WTC11 (cell line): Measurements from ENCODE around the gene BBS12.

ENCODE experiments used
- ATF2 ChIP-seq: sonication (generic); formaldehyde crosslinking; IDR thresholded peaks from 2 replicates; pipeline ENCODE4 v1.8.1; 2022; ENCODE audit warnings: low read depth, missing genetic modification reagents, borderline replicate concordance
- ATF3 ChIP-seq: sonication (generic); formaldehyde crosslinking; conservative IDR thresholded peaks from 2 replicates; pipeline ENCODE4 v1.8.1; 2022; ENCODE audit warnings: mild to moderate bottlenecking, missing genetic modification reagents
- CTCF ChIP-seq: fragments of 200-600 bp; IDR thresholded peaks from 2 replicates; pipeline ENCODE4 v1.8.0; 2022; ENCODE audit warnings: antibody characterized with exemption
- MAX ChIP-seq: sonication (generic); formaldehyde crosslinking; IDR thresholded peaks from 2 replicates; pipeline ENCODE4 v1.8.0; 2022; ENCODE audit warnings: mild to moderate bottlenecking, missing genetic modification reagents
- NR2C2 ChIP-seq: sonication (generic); formaldehyde crosslinking; IDR thresholded peaks from 2 replicates; pipeline ENCODE4 v1.8.0; 2022; ENCODE audit warnings: mild to moderate bottlenecking, missing genetic modification reagents
- SMAD4 ChIP-seq: sonication (generic); formaldehyde crosslinking; IDR thresholded peaks from 2 replicates; pipeline ENCODE4 v1.8.0; 2022; ENCODE audit warnings: mild to moderate bottlenecking, missing genetic modification reagents
- USF2 ChIP-seq: sonication (generic); formaldehyde crosslinking; IDR thresholded peaks from 2 replicates; pipeline ENCODE4 v1.8.1; 2023; ENCODE audit warnings: mild to moderate bottlenecking, missing genetic modification reagents, moderate library complexity
- TF ChIP-seq, protein P1 (sequence below): sonication (generic); formaldehyde crosslinking; IDR thresholded peaks from 2 replicates; pipeline ENCODE4 v1.8.0; 2023; ENCODE audit warnings: missing genetic modification reagents
- TF ChIP-seq, protein P2 (sequence below): sonication (generic); formaldehyde crosslinking; IDR thresholded peaks from 2 replicates; pipeline ENCODE4 v1.8.0; 2022; ENCODE audit warnings: mild to moderate bottlenecking, missing genetic modification reagents

DNA sequence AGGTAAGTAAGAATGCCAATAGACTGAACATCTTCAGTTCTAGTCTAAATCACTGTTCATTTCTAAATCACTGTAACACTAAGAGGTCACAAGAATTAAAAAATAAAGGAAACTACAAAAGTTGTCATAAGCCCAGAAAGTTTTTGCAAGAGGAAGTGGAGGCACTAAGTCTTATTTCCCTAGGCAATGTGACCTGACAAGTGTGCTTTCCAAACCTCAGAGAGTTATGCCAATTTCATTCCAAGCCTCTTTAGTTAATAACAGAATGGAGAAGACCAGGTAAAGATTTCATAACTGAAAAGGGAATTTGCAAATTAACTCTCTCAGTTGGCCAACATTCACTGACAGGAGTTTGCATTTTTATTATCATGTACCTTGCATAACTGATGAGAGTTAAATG is 40.5 kb downstream of the BBS12 start:
- TF ChIP-seq CTCF (no peak), ATF2 (CRISPR knock-in tag) (no peak), SMAD4 (CRISPR knock-in tag) (no peak), ATF3 (CRISPR knock-in tag) (no peak), MAX (no peak), NR2C2 (CRISPR knock-in tag) (no peak), USF2 (CRISPR knock-in tag) (no peak)
- TF ChIP-seq, protein P1, sequence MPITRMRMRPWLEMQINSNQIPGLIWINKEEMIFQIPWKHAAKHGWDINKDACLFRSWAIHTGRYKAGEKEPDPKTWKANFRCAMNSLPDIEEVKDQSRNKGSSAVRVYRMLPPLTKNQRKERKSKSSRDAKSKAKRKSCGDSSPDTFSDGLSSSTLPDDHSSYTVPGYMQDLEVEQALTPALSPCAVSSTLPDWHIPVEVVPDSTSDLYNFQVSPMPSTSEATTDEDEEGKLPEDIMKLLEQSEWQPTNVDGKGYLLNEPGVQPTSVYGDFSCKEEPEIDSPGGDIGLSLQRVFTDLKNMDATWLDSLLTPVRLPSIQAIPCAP, result no peak
- TF ChIP-seq, protein P2, sequence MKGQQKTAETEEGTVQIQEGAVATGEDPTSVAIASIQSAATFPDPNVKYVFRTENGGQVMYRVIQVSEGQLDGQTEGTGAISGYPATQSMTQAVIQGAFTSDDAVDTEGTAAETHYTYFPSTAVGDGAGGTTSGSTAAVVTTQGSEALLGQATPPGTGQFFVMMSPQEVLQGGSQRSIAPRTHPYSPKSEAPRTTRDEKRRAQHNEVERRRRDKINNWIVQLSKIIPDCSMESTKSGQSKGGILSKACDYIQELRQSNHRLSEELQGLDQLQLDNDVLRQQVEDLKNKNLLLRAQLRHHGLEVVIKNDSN (CRISPR knock-in tag), result no peak
